H1 (cell line): ENCODE data around the gene PCAT7. TPM values are rescaled to one million over a fixed set of nuclear protein-coding genes. Genes with fewer than 3 reads are reported as not detected.

Source experiments
- CTCF ChIA-PET: fragments of 300-600 bp; sonication (Branson Sonifier 250); formaldehyde crosslinking; loops from one replicate; lab custom pipeline; 2021; ENCODE audit not compliant: partially characterized antibody; lab: Charles Lee
- POLR2A ChIA-PET: fragments of 300-600 bp; sonication (Branson Sonifier 250); formaldehyde crosslinking; loops from one replicate; lab custom pipeline; 2021; ENCODE audit warnings: inconsistent platforms; ENCODE audit not compliant: partially characterized antibody; lab: Charles Lee
- DNase-seq, 2 experiments: peaks; one replicate each; pipeline versions ENCODE4 v3.0.0 to v3.0.0-alpha.2; 2010 to 2022; ENCODE audit warnings: low spot score in 2 of 2, low read depth in 1 of 2, mixed read lengths in 1 of 2
- FAIRE-seq: peaks from 2 replicates; lab custom pipeline; 2011; peaks lifted over from hg19 to GRCh38; lab: Jason Lieb, UNC
- H2AFZ ChIP-seq: 2 replicates; pipeline ENCODE4 v1.8.1; 2012; ENCODE audit warnings: low read length, inconsistent platforms
- H2AK5ac ChIP-seq: 2 replicates; pipeline ENCODE4 v1.6.1; 2013; ENCODE audit warnings: low read depth, low read length
- H2BK120ac ChIP-seq: replicated peaks from 2 replicates; pipeline ENCODE3; 2013; ENCODE audit warnings: low read depth, low read length, inconsistent platforms
- H2BK12ac ChIP-seq: 2 replicates; pipeline ENCODE4 v1.6.1; 2013; ENCODE audit warnings: low read depth, low read length
- H2BK15ac ChIP-seq: 2 replicates; pipeline ENCODE4 v1.6.1; 2013; ENCODE audit warnings: low read length
- H2BK20ac ChIP-seq: 2 replicates; pipeline ENCODE4 v1.6.1; 2013; ENCODE audit warnings: low read length
- H2BK5ac ChIP-seq: 2 replicates; pipeline ENCODE4 v1.6.1; 2013; ENCODE audit warnings: low read depth, low read length
- H3K14ac ChIP-seq: 2 replicates; pipeline ENCODE4 v1.6.1; 2013; ENCODE audit warnings: inconsistent platforms; ENCODE audit not compliant: insufficient read length
- H3K18ac ChIP-seq: 2 replicates; pipeline ENCODE4 v1.6.1; 2013; ENCODE audit warnings: low read length; ENCODE audit errors: extremely low read depth
- H3K23ac ChIP-seq: 2 replicates; pipeline ENCODE4 v1.6.1; 2013; ENCODE audit warnings: inconsistent platforms; ENCODE audit not compliant: insufficient read length
- H3K23me2 ChIP-seq: 2 replicates; pipeline ENCODE4 v1.6.1; 2013; ENCODE audit warnings: low read depth, low read length
- H3K27ac ChIP-seq: 2 replicates; pipeline ENCODE4 v1.6.1; 2011; ENCODE audit warnings: low read depth, low read length, inconsistent platforms
- H3K27me3 ChIP-seq, 4 experiments: replicated peaks in 1 of 4; 1 replicate in 1 of 4; 2 replicates in 3 of 4; pipeline versions ENCODE4 v1.6.1 to v1.8.1; 2011 to 2013; ENCODE audit warnings: low read length in 3 of 4, mild to moderate bottlenecking in 3 of 4, inconsistent platforms in 2 of 4, mixed read lengths in 2 of 4, moderate library complexity in 1 of 4; ENCODE audit not compliant: control insufficient read depth in 3 of 4, insufficient read depth in 3 of 4; ENCODE audit errors: extremely low read depth in 1 of 4
- H3K36me3 ChIP-seq, 4 experiments: 2 replicates each; pipeline versions ENCODE4 v1.6.1 to v1.8.1; 2011 to 2013; ENCODE audit warnings: mild to moderate bottlenecking in 4 of 4, low read length in 3 of 4, moderate library complexity in 2 of 4, control low read depth in 1 of 4, inconsistent platforms in 1 of 4; ENCODE audit not compliant: insufficient read depth in 4 of 4, control insufficient read depth in 2 of 4
- H3K4ac ChIP-seq: replicated peaks from 2 replicates; pipeline ENCODE3; 2013; ENCODE audit warnings: low read length, low read depth, mixed read lengths, inconsistent platforms; ENCODE audit not compliant: insufficient read length
- H3K4me1 ChIP-seq, 4 experiments: replicated peaks in 1 of 4; 1 replicate in 1 of 4; 2 replicates in 3 of 4; pipeline versions ENCODE4 v1.6.1 to v1.8.1; 2011 to 2013; ENCODE audit warnings: low read length in 3 of 4, inconsistent platforms in 2 of 4, mixed read lengths in 1 of 4; ENCODE audit not compliant: insufficient read depth in 4 of 4, control insufficient read depth in 3 of 4
- H3K4me2 ChIP-seq, 2 experiments: 2 replicates each; pipeline versions ENCODE4 v1.6.1 to v1.8.1; 2011 to 2013; ENCODE audit warnings: low read depth in 2 of 2, low read length in 2 of 2, control low read depth in 1 of 2, inconsistent platforms in 1 of 2, mild to moderate bottlenecking in 1 of 2; ENCODE audit not compliant: insufficient read depth in 1 of 2
- H3K4me3 ChIP-seq, 4 experiments: fragments of 200-600, 300-600 bp in 1 of 4; sonication (generic), shearing (Covaris generic), sonication (Bioruptor Twin) in 1 of 4; 2 replicates each; pipeline versions ENCODE4 v1.5.1 to v1.8.1; 2011 to 2016; ENCODE audit warnings: low read length in 4 of 4, low read depth in 3 of 4, control low read depth in 2 of 4, inconsistent platforms in 2 of 4, mild to moderate bottlenecking in 2 of 4, mixed read lengths in 1 of 4, moderate library complexity in 1 of 4; ENCODE audit not compliant: insufficient read depth in 2 of 4; ENCODE audit errors: extremely low read depth in 1 of 4
- H3K56ac ChIP-seq: replicated peaks from 2 replicates; pipeline ENCODE3; 2013; ENCODE audit warnings: low read depth, mild to moderate bottlenecking, mixed read lengths, low read length, inconsistent platforms; ENCODE audit not compliant: insufficient read length
- H3K79me1 ChIP-seq: 2 replicates; pipeline ENCODE4 v1.6.1; 2013; ENCODE audit warnings: low read depth, low read length, control low read depth
- H3K79me2 ChIP-seq, 2 experiments: 2 replicates each; pipeline versions ENCODE4 v1.6.1 to v1.8.1; 2012 to 2013; ENCODE audit warnings: low read length in 2 of 2, mild to moderate bottlenecking in 2 of 2, inconsistent platforms in 1 of 2; ENCODE audit not compliant: insufficient read depth in 2 of 2, control insufficient read depth in 1 of 2
- H3K9ac ChIP-seq, 4 experiments: replicated peaks in 1 of 4; 1 replicate in 1 of 4; 2 replicates in 3 of 4; pipeline versions ENCODE4 v1.6.1 to v1.8.1; 2011 to 2013; ENCODE audit warnings: low read depth in 3 of 4, low read length in 3 of 4, control low read depth in 2 of 4, mild to moderate bottlenecking in 2 of 4, moderate library complexity in 2 of 4, inconsistent platforms in 1 of 4; ENCODE audit errors: extremely low read depth in 1 of 4
- H3K9me3 ChIP-seq, 2 experiments: 2 replicates each; pipeline versions ENCODE4 v1.6.1 to v1.8.1; 2012 to 2013; ENCODE audit warnings: mild to moderate bottlenecking in 2 of 2, moderate library complexity in 2 of 2, control low read depth in 1 of 2, inconsistent platforms in 1 of 2, low read depth in 1 of 2, low read length in 1 of 2, mixed read lengths in 1 of 2; ENCODE audit not compliant: insufficient read depth in 2 of 2
- H4K20me1 ChIP-seq, 2 experiments: replicated peaks in 1 of 2; 2 replicates each; pipeline versions ENCODE3 to v1.8.1; 2011 to 2013; ENCODE audit warnings: inconsistent platforms in 2 of 2, low read length in 2 of 2, mild to moderate bottlenecking in 1 of 2; ENCODE audit not compliant: insufficient read depth in 2 of 2, control insufficient read depth in 1 of 2
- H4K5ac ChIP-seq: 2 replicates; pipeline ENCODE4 v1.6.1; 2013; ENCODE audit warnings: low read length, low read depth, mixed read lengths, inconsistent platforms; ENCODE audit not compliant: insufficient read length
- H4K8ac ChIP-seq: 2 replicates; pipeline ENCODE4 v1.8.0; 2013; ENCODE audit warnings: mild to moderate bottlenecking, moderate library complexity, low read length, inconsistent platforms; ENCODE audit not compliant: insufficient read depth; ENCODE audit errors: extremely low read depth
- H4K91ac ChIP-seq: replicated peaks from 2 replicates; pipeline ENCODE3; 2013; ENCODE audit warnings: low read length, mixed read lengths, inconsistent platforms; ENCODE audit not compliant: insufficient read length
- NANOG ChIP-seq: IDR thresholded peaks from 2 replicates; pipeline ENCODE4 v1.6.1; 2011; ENCODE audit warnings: low read length, low read depth, mild to moderate bottlenecking, inconsistent platforms; ENCODE audit not compliant: insufficient read depth, poor library complexity, severe bottlenecking
- SIN3A ChIP-seq, 2 experiments: IDR thresholded peaks in 1 of 2; conservative IDR thresholded peaks in 1 of 2; 2 replicates each; pipeline ENCODE4 v1.6.1; 2011 to 2012; ENCODE audit warnings: low read length in 2 of 2, improper control_type of control experiment in 1 of 2, low read depth in 1 of 2, mild to moderate bottlenecking in 1 of 2
- SIX5 ChIP-seq: IDR thresholded peaks from 2 replicates; pipeline ENCODE4 v1.6.1; 2011; ENCODE audit warnings: mild to moderate bottlenecking, low read depth, low read length
- SP2 ChIP-seq: IDR thresholded peaks from 2 replicates; pipeline ENCODE4 v1.6.1; 2012; ENCODE audit warnings: mild to moderate bottlenecking, low read length, inconsistent platforms
- TBP ChIP-seq: IDR thresholded peaks from 2 replicates; pipeline ENCODE4 v1.6.1; 2011; ENCODE audit warnings: low read depth, low read length, improper control_type of control experiment
- WGBS, 2 experiments: shearing (Covaris generic) in 1 of 2; methylation state at CpG; one replicate each; pipeline versions ENCODE4 v1.1.6 to v1.1.7; 2013 to 2015; ENCODE audit warnings: low lambda C conversion rate in 2 of 2, mixed read lengths in 2 of 2, inconsistent platforms in 1 of 2, low coverage in 1 of 2, missing lambda C conversion rate in 1 of 2; ENCODE audit not compliant: insufficient replicate concordance in 2 of 2, insufficient coverage in 1 of 2, insufficient read length in 1 of 2; ENCODE audit errors: extremely low coverage in 1 of 2, missing lambda C conversion rate in 1 of 2; 5-methylcytosine and 5-hydroxymethylcytosine counted together
- polyA plus RNA-seq, 7 experiments: library from polyadenylated mRNA; depleted of rRNA in 3 of 7; stranded (reverse) in 5 of 7; unstranded in 2 of 7; fragments of >200 nt in 5 of 7; fragments of 200-250 nt in 2 of 7; gene quantifications; 1 replicate in 5 of 7; 2 replicates in 1 of 7; 4 replicates in 1 of 7; pipeline versions ENCODE4 v1.2.1 to v1.2.3, GENCODE V29; 2011 to 2013; ENCODE audit warnings: missing spikeins in 2 of 7, mixed read lengths in 2 of 7
- total RNA-seq: library from RNA; stranded (reverse); fragmentation: NEBNext Ultra II Directional; extraction: Animal tissue kit (Norgen Biotek cat#: 25700); gene quantifications from 2 replicates; pipeline ENCODE4 v1.2.1, GENCODE V29; 2021

The PCAT7 gene
- total and polyA plus RNA-seq, 2 of the 8 experiments (the other 6 are each of a cell fraction or from before 2014, with no cell fraction given), result 3.2 to 4.1 TPM

GRCh38 chr9:94526951-94527350 is 27.9 kb upstream of the PCAT7 start:
- Histone ChIP-seq H3K23ac (no peak overlapping the region), H3K4ac (no peak overlapping the region), H2AK5ac (no peak overlapping the region), H4K91ac (no peak overlapping the region), H3K9me3 (no peaks in the 10 kb centered on the region), H3K18ac (no peak overlapping the region), H3K27ac (no peak overlapping the region), H3K4me1 (no peaks in the 10 kb centered on the region), H3K23me2 (no peaks in the 10 kb centered on the region), H2BK15ac (no peak overlapping the region), H3K4me2 (no peak overlapping the region), H2AFZ (no peak overlapping the region), H4K20me1 (no peaks in the 10 kb centered on the region), H4K5ac (no peak overlapping the region), H3K79me2 (no peaks in the 10 kb centered on the region), H3K4me3 (no peak overlapping the region), H3K36me3 (no peaks in the 10 kb centered on the region), H3K14ac (no peak overlapping the region), H2BK12ac (no peak overlapping the region), H2BK20ac (no peak overlapping the region), H2BK120ac (no peak overlapping the region), H3K79me1 (no peaks in the 10 kb centered on the region), H2BK5ac (no peak overlapping the region), H3K27me3 (no peaks in the 10 kb centered on the region), H3K56ac (no peak overlapping the region), H4K8ac (no peak overlapping the region), H3K9ac (no peak overlapping the region)
- ChIA-PET CTCF (no interaction called here), POLR2A (interaction anchor here (0.6 kb wide), 1 partner anchor 43 kb away, joined by 4 read pairs; no protein-coding TSS in a partner anchor)
- FAIRE-seq, result no peak
- WGBS, 2 experiments, result 90% methylated on average over 1 of the region's 1 CpG; no CpG with 5 or more reads in 1 of the 2 experiments
- no peak for DNase-seq
- TF ChIP-seq SP2 (no peak), SIX5 (no peak), SIN3A (conservative IDR thresholded peaks at IDR 0.05 in 1 of 2, IDR thresholded peaks at IDR 0.05 in 1 of 2; ENCODE audit: low read depth in 1 of 2, low read length in 2 of 2) (no peak), NANOG (no peak), TBP (no peak)
